Activated CD4-positive, alpha-beta T cell treated with anti-CD3 and anti-CD28 coated beads, Interleukin-2, amount 50 U/mL, for 1 hour (primary cell): ENCODE measurements around the gene RGL1.

Experiments used
- DNase-seq: peaks from one replicate; pipeline ENCODE4 v3.0.0-alpha.2; 2020

The RGL1 gene

DNA sequence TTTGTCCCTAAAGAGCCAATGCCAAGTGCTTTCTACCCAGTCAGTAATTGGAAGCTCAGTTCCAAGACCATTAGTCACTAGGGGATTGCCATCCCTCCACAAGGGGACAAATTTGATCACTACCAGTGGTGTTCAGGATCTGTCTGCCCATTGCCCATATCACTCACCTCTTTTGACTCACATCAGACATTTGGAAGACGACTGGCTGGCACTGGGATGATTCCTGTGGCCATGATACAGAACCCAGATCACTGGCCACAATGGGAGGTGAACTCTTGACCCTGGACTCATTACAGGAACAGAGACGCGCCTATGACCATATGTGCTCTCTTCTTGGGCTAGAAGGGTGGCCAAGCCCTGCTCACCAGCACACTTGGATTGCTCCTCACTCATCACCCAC is 161.6 kb downstream of the RGL1 start:
- no peak for DNase-seq

DNA sequence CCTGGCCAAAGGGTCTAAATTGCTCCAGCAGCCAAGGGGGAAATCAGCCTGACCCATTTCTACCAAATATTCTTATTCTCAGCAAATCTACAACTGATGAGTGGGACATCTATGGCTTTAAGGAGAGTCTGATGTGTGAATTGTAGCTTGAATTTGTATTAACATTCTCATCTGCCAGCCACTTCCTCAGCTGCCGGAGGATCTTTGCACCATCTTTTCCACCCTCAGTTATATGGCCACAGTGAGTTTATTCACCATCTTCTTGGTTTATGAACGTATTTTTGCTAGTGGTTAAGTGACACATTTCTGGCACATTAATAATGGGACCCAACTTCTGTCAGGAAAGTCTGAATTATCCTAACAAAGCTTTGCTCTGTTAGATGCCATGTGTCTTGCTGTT is 163.0 kb downstream of the RGL1 start:
- DNase-seq: no peak

DNA sequence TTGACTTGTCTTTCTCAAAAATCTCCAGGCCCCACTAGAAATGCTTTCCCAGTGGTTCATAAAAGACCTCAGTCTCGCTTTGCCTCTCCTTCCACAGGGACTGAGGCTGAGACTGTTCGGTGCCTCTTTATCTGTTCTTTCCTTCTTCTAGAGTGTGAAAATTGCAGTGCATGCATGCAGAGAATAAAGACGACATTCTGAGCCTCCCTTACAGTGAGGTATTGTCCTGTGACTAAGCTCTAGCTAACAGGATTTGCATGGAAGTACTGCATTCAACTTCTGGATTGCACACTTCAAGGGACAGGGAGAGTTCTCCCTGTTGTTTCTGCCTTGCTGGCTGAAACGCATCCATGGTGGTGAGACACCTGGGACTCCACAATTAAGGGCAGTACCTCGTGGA is 163.5 kb downstream of the RGL1 start:
- no peak for DNase-seq

GRCh38 chr1:183970516-183971300 is 165.8 kb downstream of the RGL1 start:
- no peak for DNase-seq

DNA sequence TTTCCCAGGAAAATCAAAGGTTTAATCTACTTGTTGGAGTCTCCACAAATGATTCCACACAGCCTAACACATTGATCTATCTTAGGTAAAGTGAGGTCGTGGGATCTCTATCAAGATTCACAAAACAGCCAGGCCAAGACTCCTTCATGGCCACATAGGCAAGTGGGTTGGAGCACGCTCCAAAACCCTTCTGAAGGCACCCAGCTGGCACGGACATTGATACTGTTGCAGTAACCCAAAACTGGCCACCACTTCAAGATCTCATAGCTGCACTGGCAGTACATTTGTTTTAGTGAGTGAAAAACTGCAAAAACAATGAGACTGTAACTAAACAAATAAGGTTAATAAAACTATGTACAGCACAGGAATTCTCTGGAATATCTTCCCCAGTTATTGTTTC is 170.7 kb downstream of the RGL1 start:
- DNase-seq: no peak

- DNase-seq: no peak
These were observed 172.8 kb downstream of the RGL1 start for GRCh38 chr1:183977717-183978116.
